DOHH2 (cell line): ENCODE data around the gene METTL8.

Experiments used
- H3F3A ChIP-seq: fragments of 200-600 bp; sonication (generic), shearing (Covaris generic); 2 replicates; pipeline ENCODE4 v1.6.0; 2016; ENCODE audit warnings: antibody characterized with exemption, mild to moderate bottlenecking; ENCODE audit not compliant: control insufficient read depth, insufficient read depth
- H3K27ac ChIP-seq: fragments of 200-600 bp; sonication (generic); 2 replicates; pipeline ENCODE4 v1.5.1; 2014; ENCODE audit warnings: low read depth, mild to moderate bottlenecking, low read length, moderate library complexity
- H3K27me3 ChIP-seq: fragments of 200-600 bp; sonication (generic); 2 replicates; pipeline ENCODE4 v1.6.1; 2014; ENCODE audit warnings: mild to moderate bottlenecking, low read length, mixed read lengths; ENCODE audit not compliant: control insufficient read depth
- H3K36me3 ChIP-seq: fragments of 200-600 bp; sonication (generic); 2 replicates; pipeline ENCODE4 v1.6.1; 2014; ENCODE audit warnings: mild to moderate bottlenecking, low read length, moderate library complexity, mixed read lengths; ENCODE audit not compliant: control insufficient read depth
- H3K4me1 ChIP-seq: fragments of 200-600 bp; sonication (generic); 2 replicates; pipeline ENCODE4 v1.6.1; 2014; ENCODE audit warnings: mild to moderate bottlenecking, low read length, mixed read lengths; ENCODE audit not compliant: control insufficient read depth
- H3K4me2 ChIP-seq: fragments of 200-600 bp; sonication (generic); 2 replicates; pipeline ENCODE4 v1.6.0; 2014; ENCODE audit warnings: mild to moderate bottlenecking, low read length, moderate library complexity
- H3K4me3 ChIP-seq: fragments of 200-600 bp; sonication (generic); 2 replicates; pipeline ENCODE4 v1.5.1; 2014; ENCODE audit warnings: mild to moderate bottlenecking, low read length, mixed read lengths
- H3K79me2 ChIP-seq: fragments of 200-600 bp; sonication (generic); 2 replicates; pipeline ENCODE4 v1.6.1; 2014; ENCODE audit warnings: mild to moderate bottlenecking, low read length, mixed read lengths; ENCODE audit not compliant: control insufficient read depth
- H3K9me2 ChIP-seq: fragments of 200-600 bp; sonication (generic); replicated peaks from 2 replicates; pipeline ENCODE4 v1.6.1; 2014; ENCODE audit warnings: mild to moderate bottlenecking, low read length, mixed read lengths; ENCODE audit not compliant: control insufficient read depth
- H3K9me3 ChIP-seq: fragments of 200-600 bp; sonication (generic); 2 replicates; pipeline ENCODE4 v1.6.1; 2014; ENCODE audit warnings: antibody characterized with exemption, low read length, mixed read lengths; ENCODE audit not compliant: control insufficient read depth, insufficient read depth
- H4K20me1 ChIP-seq: fragments of 200-600 bp; sonication (generic); 2 replicates; pipeline ENCODE4 v1.6.0; 2014; ENCODE audit warnings: low read depth, mild to moderate bottlenecking, antibody characterized with exemption, low read length, moderate library complexity; ENCODE audit not compliant: control insufficient read depth, insufficient read depth
- CTCF ChIP-seq: fragments of 200-600 bp; sonication (generic); IDR thresholded peaks from one replicate; pipeline ENCODE4 v1.5.1; 2014; ENCODE audit warnings: antibody characterized with exemption, mild to moderate bottlenecking, low read depth, low read length; ENCODE audit not compliant: poor library complexity, severe bottlenecking
- EZH2phosphoT487 ChIP-seq: fragments of 200-600 bp; sonication (generic); IDR thresholded peaks from 2 replicates; pipeline ENCODE4 v1.6.1; 2017; ENCODE audit warnings: borderline replicate concordance, mild to moderate bottlenecking, antibody characterized with exemption, low read length, moderate library complexity, mixed read lengths

The METTL8 gene

DNA sequence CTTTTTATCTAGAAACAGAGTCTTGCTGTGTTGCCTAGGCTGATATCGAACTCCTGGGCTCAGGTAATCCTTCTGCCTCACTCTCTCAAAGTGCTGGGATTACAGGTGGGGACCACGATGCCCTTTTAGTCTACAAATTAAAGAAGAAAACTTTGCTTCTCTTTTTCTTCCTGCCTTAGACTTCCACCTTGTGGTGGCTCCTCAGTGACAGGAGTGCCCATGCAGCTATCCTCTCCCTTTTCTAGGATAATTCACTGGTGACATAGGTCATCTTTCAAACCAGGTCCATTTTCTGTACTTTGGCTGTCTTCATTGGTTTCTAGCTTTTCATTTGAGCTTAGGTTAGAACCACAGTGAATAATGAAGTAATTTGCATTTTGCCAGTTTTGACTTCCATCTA, 13.9 kb upstream of the METTL8 start:
- Histone ChIP-seq H3K4me2 (no peak overlapping the region), H3K36me3 (peaks cover 65% of the 10 kb centered on the region)
- TF ChIP-seq EZH2phosphoT487 = no peak
- no peak for TF ChIP-seq CTCF

GRCh38 chr2:171441470-171441869, 7.7 kb upstream of the METTL8 start:
- TF ChIP-seq EZH2phosphoT487 = no peak
- no peak for TF ChIP-seq CTCF
- no peak overlapping the region for H3K27ac ChIP-seq
- H4K20me1 ChIP-seq = no peaks in the 10 kb centered on the region
- no peak overlapping the region for H3K4me2 ChIP-seq
- no peaks in the 10 kb centered on the region for H3K9me2 ChIP-seq
- no peaks in the 10 kb centered on the region for H3F3A ChIP-seq
- peaks cover 33% of the 10 kb centered on the region for H3K79me2 ChIP-seq
- H3K4me1 ChIP-seq = no peaks in the 10 kb centered on the region
- no peaks in the 10 kb centered on the region for H3K9me3 ChIP-seq
- no peak overlapping the region for H3K4me3 ChIP-seq
- peaks cover 78% of the 10 kb centered on the region for H3K36me3 ChIP-seq
- H3K27me3 ChIP-seq = no peaks in the 10 kb centered on the region

More for the DNA sequence above, 13.9 kb upstream of the METTL8 start:
- no peaks in the 10 kb centered on the region for H4K20me1 ChIP-seq
- H3K27ac ChIP-seq = no peak overlapping the region
- H3F3A ChIP-seq = no peaks in the 10 kb centered on the region
- H3K9me3 ChIP-seq = no peaks in the 10 kb centered on the region
- no peaks in the 10 kb centered on the region for H3K27me3 ChIP-seq
- H3K9me2 ChIP-seq = no peaks in the 10 kb centered on the region
- H3K79me2 ChIP-seq = no peaks in the 10 kb centered on the region
- H3K4me1 ChIP-seq = no peaks in the 10 kb centered on the region
- no peak overlapping the region for H3K4me3 ChIP-seq

DNA sequence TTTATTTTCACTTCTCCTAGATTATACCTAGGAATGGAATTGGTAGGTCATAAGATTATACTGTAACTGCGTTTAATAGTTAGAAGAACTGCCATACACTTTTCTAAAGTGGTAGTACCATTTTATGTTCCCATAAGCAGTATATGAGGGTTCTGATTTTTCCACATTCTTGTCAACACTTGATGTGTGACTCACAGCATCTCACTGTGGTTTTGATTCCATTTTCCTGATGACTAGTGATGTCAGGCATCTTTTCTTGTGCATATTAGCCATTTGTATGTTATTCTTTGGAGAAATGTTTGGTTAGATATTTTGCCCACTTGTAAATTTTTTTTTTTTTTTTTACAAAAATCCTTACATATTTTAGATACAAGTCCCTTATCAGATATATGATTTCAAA, 2.5 kb upstream of the METTL8 start:
- TF ChIP-seq EZH2phosphoT487 (no peak), CTCF (no peak)
- Histone ChIP-seq H4K20me1 (no peaks in the 10 kb centered on the region), H3K79me2 (peaks cover 75% of the 10 kb centered on the region), H3K27ac (no peak overlapping the region), H3K27me3 (no peaks in the 10 kb centered on the region), H3K4me1 (peaks cover 28% of the 10 kb centered on the region), H3F3A (peaks cover 6% of the 10 kb centered on the region), H3K9me3 (peaks cover 7% of the 10 kb centered on the region), H3K36me3 (peaks cover 70% of the 10 kb centered on the region), H3K9me2 (no peaks in the 10 kb centered on the region), H3K4me3 (peak overlapping the region; percentile 82; the same call in 1 of the 2 replicates), H3K4me2 (no peak overlapping the region)
